Activated CD4-positive, alpha-beta T cell treated with anti-CD3 and anti-CD28 coated beads for 48 hours (primary cell): ENCODE data around the gene LAD1.
A peak's percentile ranks its signal among the peaks of the same experiment; 100 is the strongest.

Experiments used
- DNase-seq: peaks from one replicate; pipeline ENCODE4 v3.0.0-alpha.2; 2020

LAD1 gene

GRCh38 chr1:201391225-201391624, 7.9 kb downstream of the LAD1 start:
- DNase-seq = no peak

GRCh38 chr1:201389051-201389450, 10.1 kb downstream of the LAD1 start:
- DNase-seq = no peak

DNA sequence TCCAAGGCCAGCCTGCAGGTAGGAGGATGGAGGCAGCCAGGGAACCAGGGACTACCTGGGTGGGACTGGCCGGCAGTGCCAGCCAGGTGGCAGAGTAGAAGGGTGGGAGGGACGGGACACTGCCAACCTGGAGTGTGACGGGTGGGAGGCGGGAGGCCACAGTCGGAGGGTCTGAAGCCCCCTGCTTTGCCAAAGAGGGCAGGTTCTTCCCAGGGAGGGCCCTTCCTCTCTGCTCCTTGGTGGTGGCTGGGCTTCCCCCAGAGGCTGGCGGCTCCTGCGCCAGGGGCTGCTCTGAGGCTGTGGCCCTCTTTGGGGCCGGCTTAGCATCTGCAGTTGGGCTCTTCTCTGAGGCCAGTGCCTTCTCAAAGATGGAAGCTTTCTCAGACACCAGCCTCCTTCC, 12.9 kb downstream of the LAD1 start:
- DNase-seq = no peak

DNA sequence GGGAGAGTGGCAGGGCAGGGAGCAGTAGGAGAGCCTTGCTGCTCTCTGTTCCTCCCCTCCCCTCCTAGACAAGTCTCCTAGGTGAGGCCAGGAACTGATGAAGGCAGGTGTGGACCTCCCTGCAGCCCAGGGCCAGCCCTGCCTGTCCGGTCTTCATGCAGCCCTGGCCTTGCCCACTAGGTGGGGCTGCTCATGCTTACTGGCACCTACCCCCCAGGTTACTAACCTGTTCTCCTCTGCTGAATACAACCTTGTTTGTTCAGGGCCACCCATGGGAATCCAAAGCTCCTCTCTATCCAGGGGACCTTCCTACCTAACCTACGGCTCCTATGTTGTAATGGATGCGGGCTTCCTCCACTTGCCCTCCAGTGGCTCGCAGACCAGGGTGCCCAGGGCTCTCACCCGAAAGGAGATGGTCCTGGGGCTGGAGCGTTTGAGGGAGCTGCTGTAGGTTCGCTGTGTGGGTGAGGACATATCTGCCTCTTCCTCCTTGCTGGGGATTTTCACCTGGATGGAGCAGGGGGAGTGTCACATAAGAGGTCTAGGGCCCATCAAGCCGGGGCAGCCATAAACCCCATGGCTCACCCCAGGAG, 13.7 kb downstream of the LAD1 start:
- peak; percentile 68 for DNase-seq

DNA sequence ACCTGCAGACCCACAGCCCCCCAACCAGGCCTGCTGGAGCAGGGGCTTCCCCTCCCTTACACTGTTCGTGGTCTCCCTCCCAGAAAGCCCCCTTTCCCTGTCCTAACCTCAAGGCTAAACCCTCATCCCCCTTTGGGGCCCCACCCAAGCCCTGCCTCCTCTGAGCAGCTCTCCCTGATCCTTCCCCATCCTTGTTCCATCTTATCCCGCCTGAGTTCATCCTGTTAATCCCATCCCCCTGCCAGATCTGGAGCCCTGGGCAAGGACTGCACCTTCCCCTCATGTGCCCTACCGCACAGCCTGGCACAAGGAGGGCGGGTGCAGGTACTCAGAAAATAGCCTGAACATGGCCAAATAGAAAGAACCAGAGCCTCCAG, 14.7 kb downstream of the LAD1 start:
- no peak for DNase-seq

- DNase-seq = no peak
Observed at GRCh38 chr1:201383647-201384405, 15.3 kb downstream of the LAD1 start.

DNA sequence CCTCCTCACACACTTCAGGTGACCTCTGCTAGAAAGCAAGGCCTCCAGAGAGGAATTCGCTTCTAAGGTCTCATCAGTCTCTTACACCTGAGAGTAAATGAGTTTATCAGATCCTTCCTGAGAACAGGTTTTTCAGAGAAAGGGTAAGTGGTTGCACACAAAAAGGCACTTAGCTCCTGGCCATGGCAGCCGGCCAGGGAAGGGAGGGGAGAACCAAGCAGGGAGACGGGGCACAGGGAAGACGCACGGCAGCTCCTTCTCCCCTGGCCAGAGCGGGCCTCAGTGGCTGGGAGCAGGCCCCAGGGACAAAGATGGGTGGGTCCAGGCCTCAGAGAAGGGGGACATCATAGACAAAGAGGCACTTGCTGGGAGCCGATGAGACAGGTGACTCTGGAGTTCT, 18.0 kb downstream of the LAD1 start:
- DNase-seq = no peak

DNA sequence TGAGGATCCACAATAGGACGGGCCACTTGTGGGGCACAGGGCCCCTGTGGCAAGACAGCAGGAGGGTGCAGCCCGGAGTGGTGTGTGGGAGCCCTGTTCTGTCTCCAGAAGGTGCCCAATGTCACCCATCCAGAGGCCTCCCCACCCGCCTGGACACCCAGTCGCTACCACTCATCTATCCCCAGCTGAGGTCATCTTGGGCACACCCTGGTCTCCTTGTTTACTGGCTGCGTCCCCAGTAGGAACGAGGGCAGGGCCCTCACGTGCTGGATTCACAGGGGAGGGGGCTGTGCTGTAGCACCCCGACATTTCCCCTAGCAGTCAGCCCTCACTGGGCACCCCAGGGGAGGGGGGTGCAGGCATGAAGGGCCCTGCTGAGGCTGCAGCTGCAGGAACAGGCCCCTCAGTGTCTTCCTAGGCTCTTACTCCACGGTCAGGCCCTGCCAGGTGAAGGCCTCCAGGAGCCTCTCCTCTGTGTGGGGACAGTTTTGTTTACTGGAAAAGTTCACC, 19.3 kb downstream of the LAD1 start:
- DNase-seq = no peak

GRCh38 chr1:201378804-201379203, 20.3 kb downstream of the LAD1 start:
- no peak for DNase-seq

DNA sequence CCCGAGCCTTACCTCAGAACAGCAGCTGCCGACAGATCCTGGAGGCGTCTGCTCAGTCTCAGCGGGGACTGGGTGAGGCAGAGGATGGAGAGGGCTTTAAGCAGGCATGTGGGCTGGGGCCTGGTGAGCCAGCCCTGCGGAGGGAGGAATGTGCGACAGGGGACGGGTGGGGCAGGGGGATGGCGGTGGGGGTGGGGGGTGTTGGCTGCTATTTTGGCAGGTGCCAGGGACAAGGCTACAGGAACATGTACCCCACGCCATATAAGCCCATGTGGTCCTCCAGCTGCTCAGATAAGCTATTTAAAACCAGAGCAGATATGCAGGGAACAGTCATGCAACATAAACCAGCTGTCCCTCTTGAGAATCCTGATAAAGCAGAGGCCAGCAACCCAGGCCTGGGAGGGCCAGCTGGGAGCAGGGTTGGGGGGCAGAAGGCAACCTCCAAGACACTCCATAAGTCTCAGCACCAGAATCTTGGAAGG, 21.5 kb downstream of the LAD1 start, which contains the start of gene TNNT2:
TNNT2 (minus strand) TSS at position 70 of the 482 bp plus-strand sequence. CDS start 4,426 bp downstream, outside the sequence.
- no peak for DNase-seq

GRCh38 chr1:201376464-201377374, 22.4 kb downstream of the LAD1 start:
- peak; percentile 38 for DNase-seq

DNA sequence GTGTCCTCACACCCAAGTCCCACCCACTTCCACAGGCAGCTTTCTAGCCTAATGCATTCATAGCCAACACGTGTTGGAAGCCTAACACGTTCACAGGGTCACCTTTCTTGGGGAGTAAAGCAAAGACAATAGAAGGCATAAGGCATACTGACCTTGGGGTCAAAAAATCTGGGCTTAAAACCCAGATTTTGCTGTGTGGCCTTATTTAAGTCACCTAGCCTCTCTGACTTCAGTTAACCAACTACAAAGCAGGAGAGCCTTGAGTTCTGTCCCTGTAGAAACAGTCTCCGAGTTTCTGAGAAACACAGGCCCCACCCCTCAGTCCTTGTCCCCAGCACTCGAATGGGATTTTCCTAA, 23.0 kb downstream of the LAD1 start:
- no peak for DNase-seq

DNA sequence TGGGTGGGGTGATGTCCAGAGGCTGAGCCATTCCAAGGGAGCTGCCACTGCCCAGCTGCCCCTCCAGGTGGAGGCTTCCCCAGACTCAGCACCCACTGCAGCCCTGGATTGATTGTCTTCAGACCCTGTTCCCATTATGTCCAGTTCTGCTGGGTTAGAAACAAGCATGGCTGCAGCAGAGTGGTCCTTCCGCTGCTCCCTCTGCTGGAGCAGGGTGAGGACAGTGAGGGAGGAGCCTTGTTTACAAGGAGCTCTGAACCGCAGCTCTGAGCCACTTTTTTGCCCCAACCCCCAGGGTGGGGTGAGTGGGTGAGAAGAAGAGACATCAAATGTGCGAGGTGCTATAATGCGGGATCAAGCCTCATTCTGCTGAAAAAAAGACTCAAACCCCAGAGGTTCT, 24.0 kb downstream of the LAD1 start:
- DNase-seq = no peak

DNA sequence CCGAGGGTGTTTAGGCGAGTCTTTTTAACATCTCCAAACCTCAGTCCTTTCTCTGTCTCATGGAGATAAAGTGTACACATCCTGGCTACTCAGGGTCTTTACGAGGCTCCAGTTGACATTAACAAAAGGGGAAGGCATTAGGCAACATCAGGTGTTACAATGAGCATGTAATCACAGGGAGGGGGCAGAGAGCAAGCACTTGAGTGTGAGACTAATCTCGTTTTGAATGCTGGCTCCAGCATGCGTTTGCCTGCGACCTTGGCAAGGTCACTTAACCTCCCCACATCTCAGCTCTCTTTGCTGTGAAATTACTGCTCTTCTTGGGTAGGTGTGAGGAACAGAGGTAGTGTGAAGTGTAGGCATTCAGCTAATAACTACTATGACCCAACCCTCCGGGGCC, 24.8 kb downstream of the LAD1 start:
- no peak for DNase-seq

- no peak for DNase-seq
Observed at GRCh38 chr1:201371792-201372191, 27.3 kb downstream of the LAD1 start.

GRCh38 chr1:201371276-201371675, 27.8 kb downstream of the LAD1 start:
- no peak for DNase-seq

GRCh38 chr1:201370500-201370899, 28.6 kb downstream of the LAD1 start:
- no peak for DNase-seq

DNA sequence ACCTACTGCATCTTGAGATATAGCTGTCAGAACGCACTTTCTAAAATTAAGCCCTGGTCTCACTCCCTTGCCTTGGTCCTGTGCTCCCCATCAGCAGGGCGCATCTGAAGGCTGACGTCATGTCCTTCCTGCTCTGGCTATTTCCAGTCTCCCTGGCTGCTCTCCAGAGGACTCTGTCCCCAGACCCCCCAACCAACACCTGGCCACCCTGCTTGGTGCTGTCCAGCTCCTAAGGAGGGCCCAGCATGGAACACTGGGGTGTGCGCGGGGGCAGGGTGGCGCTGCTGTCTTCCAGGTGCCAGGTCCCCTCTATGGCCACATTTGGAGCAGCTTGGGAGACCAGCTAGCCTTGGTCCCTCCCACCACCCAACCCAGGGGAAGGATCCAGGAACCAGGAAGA, 29.9 kb downstream of the LAD1 start:
- DNase-seq = no peak

GRCh38 chr1:201366696-201367095, 32.4 kb downstream of the LAD1 start:
- no peak for DNase-seq

DNA sequence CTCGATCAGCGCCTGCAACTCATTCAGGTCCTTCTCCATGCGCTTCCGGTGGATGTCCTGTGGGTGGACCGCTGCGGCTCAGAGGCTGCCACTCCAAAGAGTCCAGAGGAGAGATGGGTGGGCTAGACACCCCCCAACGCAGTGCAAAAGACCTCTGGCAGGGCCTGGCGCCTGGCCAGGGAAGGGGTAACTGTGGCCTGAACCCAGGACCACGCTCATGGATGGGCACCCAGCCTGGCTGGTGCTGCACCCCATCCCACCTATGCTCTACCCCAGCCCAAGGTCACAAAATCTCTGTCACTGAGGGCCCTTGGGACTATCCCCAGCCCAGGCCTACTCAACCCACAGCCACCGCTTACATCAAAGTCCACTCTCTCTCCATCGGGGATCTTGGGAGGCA, 33.9 kb downstream of the LAD1 start:
- DNase-seq = no peak

GRCh38 chr1:201364808-201365105, 34.4 kb downstream of the LAD1 start:
- DNase-seq = no peak

DNA sequence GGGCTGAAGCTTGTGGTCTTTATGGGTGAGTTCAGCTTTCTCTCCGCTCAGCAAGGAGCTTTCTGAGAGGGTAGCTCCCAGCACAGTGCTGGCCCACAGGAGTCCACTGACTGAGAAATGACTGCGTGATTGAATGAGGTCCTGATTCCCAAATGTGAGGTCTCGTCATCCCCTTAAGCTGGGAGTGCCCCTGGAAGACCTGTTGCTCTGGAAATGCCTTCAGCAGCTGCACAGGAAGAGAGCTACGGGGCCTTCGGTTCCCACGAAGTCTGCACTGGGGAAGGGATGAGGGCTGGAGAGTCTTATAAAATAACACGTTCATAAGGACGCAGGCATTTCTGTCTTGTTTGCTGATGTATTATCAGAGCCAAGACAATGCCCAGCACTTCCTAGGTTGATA, 35.7 kb downstream of the LAD1 start:
- no peak for DNase-seq

GRCh38 chr1:201362906-201363305, 36.2 kb downstream of the LAD1 start:
- DNase-seq = no peak
